ENCODE results near the gene SPTLC3.
A peak's percentile ranks its signal among the peaks of the same experiment; 100 is the strongest.

The SPTLC3 gene

GRCh38 chr20:13105864-13106457 is 97.2 kb downstream of the SPTLC3 start:
- peak; percentile 15 for DNase-seq (ENCODE audit: insufficient read length, low spot score)
- no peak for TF ChIP-seq POLR2A (IDR thresholded peaks at IDR 0.05; ENCODE audit: low read depth, low read length)
- no peak for FAIRE-seq

- TF ChIP-seq POLR2A (IDR thresholded peaks at IDR 0.05; ENCODE audit: low read depth, low read length): no peak
- DNase-seq (ENCODE audit: insufficient read length, low spot score) (no peak), FAIRE-seq (no peak)
Observed at GRCh38 chr20:13109658-13110057, 100.9 kb downstream of the SPTLC3 start.

- DNase-seq (ENCODE audit: insufficient read length, low spot score): no peak
- TF ChIP-seq POLR2A (IDR thresholded peaks at IDR 0.05; ENCODE audit: low read depth, low read length): no peak
- FAIRE-seq: no peak
Observed at GRCh38 chr20:13110796-13111195, 102.0 kb downstream of the SPTLC3 start.

- FAIRE-seq (no peak), DNase-seq (ENCODE audit: insufficient read length, low spot score) (no peak)
- no peak for TF ChIP-seq POLR2A (IDR thresholded peaks at IDR 0.05; ENCODE audit: low read depth, low read length)
Observed at GRCh38 chr20:13111249-13111911, 102.6 kb downstream of the SPTLC3 start.

- TF ChIP-seq POLR2A (IDR thresholded peaks at IDR 0.05; ENCODE audit: low read depth, low read length): no peak
- FAIRE-seq: no peak
- DNase-seq (ENCODE audit: insufficient read length, low spot score): no peak
Observed at GRCh38 chr20:13113731-13114130, 105.0 kb downstream of the SPTLC3 start.

GRCh38 chr20:13117200-13117599 is 108.4 kb downstream of the SPTLC3 start:
- FAIRE-seq (no peak), DNase-seq (ENCODE audit: insufficient read length, low spot score) (no peak)
- no peak for TF ChIP-seq POLR2A (IDR thresholded peaks at IDR 0.05; ENCODE audit: low read depth, low read length)

- TF ChIP-seq POLR2A (IDR thresholded peaks at IDR 0.05; ENCODE audit: low read depth, low read length): no peak
- DNase-seq (ENCODE audit: insufficient read length, low spot score) (no peak), FAIRE-seq (no peak)
Observed at GRCh38 chr20:13118676-13119075, 109.9 kb downstream of the SPTLC3 start.

- DNase-seq (ENCODE audit: insufficient read length, low spot score): no peak
- no peak for TF ChIP-seq POLR2A (IDR thresholded peaks at IDR 0.05; ENCODE audit: low read depth, low read length)
- FAIRE-seq: peak; percentile 64
Observed at GRCh38 chr20:13119583-13119982, 110.8 kb downstream of the SPTLC3 start.

GRCh38 chr20:13120471-13120870 is 111.7 kb downstream of the SPTLC3 start:
- no peak for TF ChIP-seq POLR2A (IDR thresholded peaks at IDR 0.05; ENCODE audit: low read depth, low read length)
- FAIRE-seq (no peak), DNase-seq (ENCODE audit: insufficient read length, low spot score) (no peak)

GRCh38 chr20:13121840-13122515 is 113.2 kb downstream of the SPTLC3 start:
- FAIRE-seq (no peak), DNase-seq (ENCODE audit: insufficient read length, low spot score) (no peak)
- TF ChIP-seq POLR2A (IDR thresholded peaks at IDR 0.05; ENCODE audit: low read depth, low read length): no peak

- FAIRE-seq (no peak), DNase-seq (ENCODE audit: insufficient read length, low spot score) (no peak)
- no peak for TF ChIP-seq POLR2A (IDR thresholded peaks at IDR 0.05; ENCODE audit: low read depth, low read length)
Observed at GRCh38 chr20:13125486-13125885, 116.7 kb downstream of the SPTLC3 start.

GRCh38 chr20:13128173-13128572 is 119.4 kb downstream of the SPTLC3 start:
- FAIRE-seq: no peak
- no peak for DNase-seq (ENCODE audit: insufficient read length, low spot score)
- TF ChIP-seq POLR2A (IDR thresholded peaks at IDR 0.05; ENCODE audit: low read depth, low read length): no peak

GRCh38 chr20:13130061-13130706 is 121.4 kb downstream of the SPTLC3 start:
- no peak for TF ChIP-seq POLR2A (IDR thresholded peaks at IDR 0.05; ENCODE audit: low read depth, low read length)
- DNase-seq (ENCODE audit: insufficient read length, low spot score) (no peak), FAIRE-seq (no peak)

GRCh38 chr20:13130707-13131103 is 121.9 kb downstream of the SPTLC3 start:
- FAIRE-seq: no peak
- no peak for TF ChIP-seq POLR2A (IDR thresholded peaks at IDR 0.05; ENCODE audit: low read depth, low read length)
- DNase-seq (ENCODE audit: insufficient read length, low spot score): no peak
